HepG2 (cell line): ENCODE results near the gene TRIM7. TPM values are rescaled to one million over a fixed set of nuclear protein-coding genes. Genes with fewer than 3 reads are reported as not detected.

Experiments used
- CHCHD3 ChIP-seq: sonication (generic); formaldehyde crosslinking; IDR thresholded peaks from 2 replicates; pipeline ENCODE4 v1.8.0; 2022; ENCODE audit warnings: mild to moderate bottlenecking, missing genetic modification reagents, moderate library complexity
- CSRNP2 ChIP-seq: sonication (generic); formaldehyde crosslinking; conservative IDR thresholded peaks from 2 replicates; pipeline ENCODE4 v1.8.0; 2022; ENCODE audit warnings: low read depth, missing genetic modification reagents
- FOSL2 ChIP-seq: sonication (generic); formaldehyde crosslinking; IDR thresholded peaks from 2 replicates; pipeline ENCODE4 v1.4.0; 2020; ENCODE audit warnings: missing genetic modification reagents
- GPN1 ChIP-seq: sonication (generic); formaldehyde crosslinking; IDR thresholded peaks from 2 replicates; pipeline ENCODE4 v1.5.1; 2020; ENCODE audit warnings: missing genetic modification reagents, borderline replicate concordance
- GZF1 ChIP-seq: sonication (generic); formaldehyde crosslinking; IDR thresholded peaks from 2 replicates; pipeline ENCODE4 v1.5.1; 2020; ENCODE audit warnings: mild to moderate bottlenecking, missing genetic modification reagents
- IRF9 ChIP-seq: sonication (generic); formaldehyde crosslinking; IDR thresholded peaks from 2 replicates; pipeline ENCODE4 v1.8.0; 2022; ENCODE audit warnings: missing genetic modification reagents, mild to moderate bottlenecking, borderline replicate concordance
- KMT2B ChIP-seq: IDR thresholded peaks from 2 replicates; pipeline ENCODE4 v1.6.1; 2016; ENCODE audit warnings: missing genetic modification reagents, missing compliant biosample characterization
- MIXL1 ChIP-seq: IDR thresholded peaks from 2 replicates; pipeline ENCODE4 v1.6.1; 2016
- MYC ChIP-seq: sonication (generic); formaldehyde crosslinking; IDR thresholded peaks from 2 replicates; pipeline ENCODE4 v1.9.0; 2021; ENCODE audit warnings: missing genetic modification reagents, borderline replicate concordance
- PHF8 ChIP-seq: sonication (generic); formaldehyde crosslinking; IDR thresholded peaks from 2 replicates; pipeline ENCODE4 v1.5.0; 2020; ENCODE audit warnings: missing genetic modification reagents
- PTBP1 ChIP-seq: fragments of 200-400 bp; formaldehyde crosslinking; IDR thresholded peaks from 2 replicates; pipeline ENCODE4 v1.6.1; 2018; ENCODE audit warnings: low read length, low read depth; ENCODE audit not compliant: poor library complexity, severe bottlenecking
- REPIN1 ChIP-seq: sonication (generic); formaldehyde crosslinking; IDR thresholded peaks from 2 replicates; pipeline ENCODE4 v1.8.0; 2022; ENCODE audit warnings: missing genetic modification reagents, low read depth, mild to moderate bottlenecking, borderline replicate concordance
- SMAD1 ChIP-seq: sonication (generic); formaldehyde crosslinking; IDR thresholded peaks from 2 replicates; pipeline ENCODE4 v1.4.0; 2020; ENCODE audit warnings: missing genetic modification reagents, low read depth, mild to moderate bottlenecking, borderline replicate concordance
- SMAD3 ChIP-seq: sonication (generic); formaldehyde crosslinking; IDR thresholded peaks from 2 replicates; pipeline ENCODE4 v1.4.0; 2020; ENCODE audit warnings: missing genetic modification reagents
- TRIM24 ChIP-seq: sonication (generic); formaldehyde crosslinking; IDR thresholded peaks from 2 replicates; pipeline ENCODE4 v1.8.0; 2022; ENCODE audit warnings: mild to moderate bottlenecking, missing genetic modification reagents
- ZGPAT ChIP-seq: IDR thresholded peaks from 2 replicates; pipeline ENCODE4 v1.6.1; 2016; ENCODE audit warnings: mild to moderate bottlenecking
- ZNF138 ChIP-seq: sonication (generic); formaldehyde crosslinking; IDR thresholded peaks from 2 replicates; pipeline ENCODE4 v1.5.0; 2020; ENCODE audit warnings: mild to moderate bottlenecking, low read depth, missing genetic modification reagents
- ZNF160 ChIP-seq: sonication (generic); formaldehyde crosslinking; IDR thresholded peaks from 2 replicates; pipeline ENCODE4 v1.8.0; 2022; ENCODE audit warnings: mild to moderate bottlenecking, inconsistent platforms, missing genetic modification reagents
- ZNF224 ChIP-seq: sonication (generic); formaldehyde crosslinking; IDR thresholded peaks from 2 replicates; pipeline ENCODE4 v1.5.0; 2020; ENCODE audit warnings: mild to moderate bottlenecking, missing genetic modification reagents
- ZNF282 ChIP-seq: fragments of 450-650 bp; IDR thresholded peaks from 2 replicates; pipeline ENCODE4 v1.6.1; 2018; ENCODE audit not compliant: partially characterized antibody
- ZNF451 ChIP-seq: sonication (generic); formaldehyde crosslinking; IDR thresholded peaks from 2 replicates; pipeline ENCODE4 v1.5.0; 2020; ENCODE audit warnings: mild to moderate bottlenecking, missing genetic modification reagents
- ZNF460 ChIP-seq: sonication (generic); formaldehyde crosslinking; IDR thresholded peaks from 2 replicates; pipeline ENCODE4 v1.5.1; 2020; ENCODE audit warnings: missing genetic modification reagents, mild to moderate bottlenecking, borderline replicate concordance
- ZNF468 ChIP-seq: sonication (generic); formaldehyde crosslinking; IDR thresholded peaks from 2 replicates; pipeline ENCODE4 v1.8.0; 2022; ENCODE audit warnings: mild to moderate bottlenecking, moderate library complexity, missing genetic modification reagents
- ZNF670 ChIP-seq: sonication (generic); formaldehyde crosslinking; IDR thresholded peaks from 2 replicates; pipeline ENCODE4 v1.8.0; 2022; ENCODE audit warnings: mild to moderate bottlenecking, missing genetic modification reagents, borderline replicate concordance
- ZNF678 ChIP-seq: sonication (generic); formaldehyde crosslinking; IDR thresholded peaks from 2 replicates; pipeline ENCODE4 v1.4.0; 2020; ENCODE audit warnings: mild to moderate bottlenecking, missing genetic modification reagents
- polyA plus RNA-seq, 8 experiments: library from polyadenylated mRNA; depleted of rRNA in 3 of 8; stranded (reverse) in 7 of 8; unstranded in 1 of 8; fragments of >200 nt; fragmentation: Illumina TruSeq in 4 of 8; extraction: Trizol in 4 of 8; gene quantifications; 2 replicates each; pipeline versions ENCODE4 v1.2.1 to v1.2.3, GENCODE V29; 2011 to 2016; ENCODE audit warnings: low read depth in 4 of 8, missing spikeins in 1 of 8, mixed read lengths in 1 of 8; ENCODE audit not compliant: insufficient read depth in 1 of 8
- total RNA-seq, 5 experiments: library from RNA; depleted of rRNA; stranded (reverse); fragments of >200 nt; fragmentation: Illumina TruSeq; extraction: Trizol; gene quantifications; 2 replicates each; pipeline ENCODE4 v1.2.3, GENCODE V29; 2016; ENCODE audit warnings: low read depth in 1 of 5
- TF ChIP-seq, protein P1 (sequence below): sonication (generic); formaldehyde crosslinking; IDR thresholded peaks from 2 replicates; pipeline ENCODE4 v1.5.0; 2020; ENCODE audit warnings: mild to moderate bottlenecking, low read depth, missing genetic modification reagents, borderline replicate concordance

Gene TRIM7
- total and polyA plus RNA-seq, 2 of the 13 experiments (the other 11 are each of a cell fraction or from before 2014, with no cell fraction given): 0.13 TPM; not detected in 1

- TF ChIP-seq ZNF451 (CRISPR knock-in tag) (0 out of 2 replicates have a peak, but pooled peaks have one; percentile 74), ZNF224 (CRISPR knock-in tag) (0 out of 2 replicates have a peak, but pooled peaks have one; percentile 2), ZNF160 (CRISPR knock-in tag) (no peak), PHF8 (CRISPR knock-in tag) (peak; percentile 81), FOSL2 (CRISPR knock-in tag) (no peak; the same call in 1 of the 2 replicates), ZNF138 (CRISPR knock-in tag) (no peak), IRF9 (CRISPR knock-in tag) (no peak), GZF1 (CRISPR knock-in tag) (no peak), KMT2B (CRISPR knock-in tag) (peak; percentile 76), ZNF678 (CRISPR knock-in tag) (0 out of 2 replicates have a peak, but pooled peaks have one; percentile 68), PTBP1 (no peak), GPN1 (CRISPR knock-in tag) (no peak), ZNF282 (no peak), MIXL1 (no peak; the same call in 1 of the 2 replicates), CSRNP2 (CRISPR knock-in tag) (no peak), ZNF460 (CRISPR knock-in tag) (no peak), SMAD3 (CRISPR knock-in tag) (no peak), SMAD1 (CRISPR knock-in tag) (peak; percentile 94), ZNF468 (no peak), ZNF670 (CRISPR knock-in tag) (peak; percentile 71), MYC (CRISPR knock-in tag) (peak; percentile 66; the same call in 1 of the 2 replicates), ZGPAT (CRISPR knock-in tag) (peak; percentile 94), CHCHD3 (CRISPR knock-in tag) (no peak), REPIN1 (CRISPR knock-in tag) (peak; percentile 93), TRIM24 (CRISPR knock-in tag) (no peak)
- TF ChIP-seq, protein P1, sequence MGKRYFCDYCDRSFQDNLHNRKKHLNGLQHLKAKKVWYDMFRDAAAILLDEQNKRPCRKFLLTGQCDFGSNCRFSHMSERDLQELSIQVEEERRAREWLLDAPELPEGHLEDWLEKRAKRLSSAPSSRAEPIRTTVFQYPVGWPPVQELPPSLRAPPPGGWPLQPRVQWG (CRISPR knock-in tag): no peak
These were observed 18.2 kb upstream of the TRIM7 start, which contains the start of gene TRIM41 (continued) for GRCh38 chr5:181223058-181223728.
